MM.1S (cell line): ENCODE results near the gene SLFN12.

Experiments used
- CTCF ChIP-seq: fragments of 300-600 bp; sonication (generic); IDR thresholded peaks from 2 replicates; pipeline ENCODE4 v1.5.1; 2016; ENCODE audit warnings: antibody characterized with exemption, low read length, mixed read lengths
- EZH2 ChIP-seq: fragments of 300-600 bp; sonication (generic); optimal IDR thresholded peaks from 2 replicates; pipeline ENCODE3; 2017; ENCODE audit warnings: low read depth, mild to moderate bottlenecking, antibody characterized with exemption, low read length, mixed read lengths
- EZH2phosphoT487 ChIP-seq: fragments of 300-600 bp; sonication (generic); IDR thresholded peaks from 2 replicates; pipeline ENCODE4 v1.6.1; 2018; ENCODE audit warnings: antibody characterized with exemption, low read length

DNA sequence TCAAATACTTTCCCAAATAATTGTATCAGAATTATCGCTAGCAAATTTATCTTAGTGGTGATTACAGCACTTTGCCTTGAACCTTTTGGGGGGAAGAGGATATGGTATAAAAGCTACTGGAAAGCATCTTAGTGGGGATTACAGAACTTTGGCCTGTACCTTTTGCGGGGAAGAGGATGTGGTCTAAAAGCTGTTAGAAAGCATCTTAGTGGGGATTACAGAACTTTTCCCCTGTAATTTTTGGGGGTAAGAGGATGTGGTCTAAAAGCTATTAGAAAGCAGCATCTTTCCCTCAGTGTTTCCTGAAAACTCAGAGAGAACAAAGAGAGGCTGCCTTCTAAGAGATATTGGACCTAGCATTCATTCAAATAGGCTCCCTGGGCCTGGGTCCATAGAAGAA lies 4.1 kb downstream of the SLFN12 start:
- TF ChIP-seq EZH2 (no peak), CTCF (no peak), EZH2phosphoT487 (no peak)
